LNCaP clone FGC (cell line): ENCODE data around the gene ARID1A.
"Not testable (repeated sequence)": the region's sequence is repeated elsewhere in the genome, so short reads cannot be mapped to it uniquely, and the experiment has no call there.

Experiments used
- DNase-seq: peaks from one replicate; pipeline ENCODE4 v3.0.0-alpha.2; 2011; ENCODE audit warnings: low read depth
- H3K4me3 ChIP-seq: 2 replicates; pipeline ENCODE4 v1.5.1; 2011; ENCODE audit warnings: mild to moderate bottlenecking, low read depth, low read length, control low read depth
- CTCF ChIP-seq: IDR thresholded peaks from 2 replicates; pipeline ENCODE4 v1.5.1; 2012; ENCODE audit warnings: mild to moderate bottlenecking; ENCODE audit not compliant: control insufficient read depth, insufficient read depth; ENCODE audit errors: extremely low read depth

ARID1A gene

GRCh38 chr1:26701266-26701994 is 5.6 kb downstream of the ARID1A start:
- H3K4me3 ChIP-seq: peak overlapping the region; percentile 31
- DNase-seq: no peak
- TF ChIP-seq CTCF: no peak

GRCh38 chr1:26701995-26702679 is 6.3 kb downstream of the ARID1A start:
- H3K4me3 ChIP-seq: peak overlapping the region; percentile 31
- TF ChIP-seq CTCF: no peak
- no peak for DNase-seq

GRCh38 chr1:26702680-26703038 is 6.8 kb downstream of the ARID1A start:
- H3K4me3 ChIP-seq: peak overlapping the region; percentile 31
- TF ChIP-seq CTCF: no peak
- DNase-seq: no peak

GRCh38 chr1:26703478-26703877 is 7.7 kb downstream of the ARID1A start:
- no peak for TF ChIP-seq CTCF
- no peak overlapping the region for H3K4me3 ChIP-seq
- DNase-seq: no peak

GRCh38 chr1:26704629-26705028 is 8.8 kb downstream of the ARID1A start:
- no peak overlapping the region for H3K4me3 ChIP-seq
- no peak for TF ChIP-seq CTCF
- DNase-seq: no peak

GRCh38 chr1:26705227-26705626 is 9.4 kb downstream of the ARID1A start:
- H3K4me3 ChIP-seq, DNase-seq: not testable (repeated sequence)

- TF ChIP-seq CTCF: no peak
- 0 out of 2 replicates have a peak overlapping the region, but pooled peaks have one; percentile 10 for H3K4me3 ChIP-seq
- peak; percentile 82 for DNase-seq
These were observed 10.0 kb downstream of the ARID1A start for GRCh38 chr1:26705788-26706311.
